Measurements from ENCODE around the gene JUND.
"Not testable (repeated sequence)": the region's sequence is repeated elsewhere in the genome, so short reads cannot be mapped to it uniquely, and the experiment has no call there.

The JUND gene

DNA sequence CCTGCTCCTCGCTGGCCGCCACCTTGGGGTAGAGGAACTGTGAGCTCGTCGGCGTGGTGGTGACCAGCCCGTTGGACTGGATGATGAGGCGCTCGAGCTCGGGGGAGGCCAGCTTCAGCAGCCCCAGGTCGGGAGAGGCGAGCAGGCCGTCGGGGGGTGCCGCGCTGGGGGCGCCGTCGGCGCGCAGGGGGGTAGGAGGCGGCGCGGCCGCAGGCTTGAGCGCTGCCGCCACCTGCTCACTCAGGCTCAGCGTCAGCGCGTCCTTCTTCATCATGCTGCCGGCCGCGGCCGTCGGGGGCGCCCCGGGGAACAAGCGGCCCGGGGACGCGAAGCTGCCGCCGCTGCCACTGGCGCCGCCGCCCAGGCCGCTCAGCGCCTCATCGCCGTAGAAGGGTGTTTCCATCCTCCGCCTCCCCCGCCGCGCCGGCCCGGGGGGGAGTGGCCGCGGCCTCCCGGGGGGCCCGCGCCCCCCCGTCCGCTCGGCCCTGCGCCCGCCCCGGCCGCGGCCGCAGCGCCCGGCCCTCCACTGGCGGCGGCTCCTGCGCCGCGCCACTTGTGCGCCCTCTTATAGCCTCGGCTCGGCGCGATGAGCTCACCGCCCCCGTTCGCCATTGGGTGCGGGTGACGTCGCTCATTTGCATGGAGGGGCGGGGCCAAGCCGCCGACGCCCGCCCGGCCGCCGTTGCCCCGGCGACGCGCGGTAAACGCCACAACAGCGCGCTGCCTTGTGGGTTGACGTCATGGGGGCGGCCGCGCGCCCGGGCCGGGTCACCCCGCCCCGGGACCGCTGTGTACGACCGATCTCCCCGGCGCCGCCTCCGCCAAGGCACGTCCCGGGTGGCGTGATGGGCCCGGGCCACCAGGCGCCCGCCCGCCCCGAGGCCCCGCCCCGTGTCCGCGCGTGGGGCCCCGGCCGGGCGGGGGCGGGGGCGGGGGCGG, at the start of gene JUND:
Gene JUND (minus strand): TSS at position 541 of the 939 bp plus-strand sequence. CDS start 138 bp downstream, at position 403.
- peak; percentile 98 for DNase-seq

DNA sequence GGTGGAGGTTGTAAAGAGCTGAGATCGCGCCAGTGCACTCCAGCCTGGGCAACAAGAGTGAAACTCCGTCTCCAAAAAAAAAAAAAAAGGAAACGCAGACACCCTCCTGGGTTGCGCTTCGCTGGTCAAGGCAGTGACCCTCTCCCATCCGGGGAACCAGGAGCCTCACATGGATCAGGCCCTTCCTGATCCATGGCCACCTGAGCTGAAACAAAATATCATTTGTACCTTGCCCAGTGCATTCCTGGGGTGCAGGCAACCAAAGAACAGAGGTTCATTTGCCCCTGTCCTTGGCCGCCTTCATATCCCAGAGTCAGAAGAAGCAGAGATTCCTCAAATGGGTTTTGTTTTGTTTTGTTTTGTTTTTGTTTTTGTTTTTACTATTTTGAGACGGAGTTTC, 49.4 kb upstream of the JUND start:
- no peak for DNase-seq

DNA sequence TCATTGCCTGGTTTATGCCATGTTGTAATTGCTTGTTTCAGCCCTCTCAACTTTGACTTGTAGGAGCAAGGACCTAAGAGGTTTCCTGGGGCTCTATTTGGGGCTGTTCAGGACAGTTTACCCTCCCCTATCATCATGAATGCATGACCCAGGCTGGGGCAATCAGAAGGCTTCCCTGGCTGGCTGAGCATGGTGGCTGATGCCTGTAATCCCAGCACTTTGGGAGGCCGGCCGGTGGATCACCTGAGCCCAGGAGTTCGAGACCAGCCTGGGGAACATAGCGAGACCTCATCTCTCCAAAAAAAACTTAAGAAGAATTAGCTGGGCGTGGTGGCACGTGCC, 47.6 kb upstream of the JUND start:
- DNase-seq = no peak

DNA sequence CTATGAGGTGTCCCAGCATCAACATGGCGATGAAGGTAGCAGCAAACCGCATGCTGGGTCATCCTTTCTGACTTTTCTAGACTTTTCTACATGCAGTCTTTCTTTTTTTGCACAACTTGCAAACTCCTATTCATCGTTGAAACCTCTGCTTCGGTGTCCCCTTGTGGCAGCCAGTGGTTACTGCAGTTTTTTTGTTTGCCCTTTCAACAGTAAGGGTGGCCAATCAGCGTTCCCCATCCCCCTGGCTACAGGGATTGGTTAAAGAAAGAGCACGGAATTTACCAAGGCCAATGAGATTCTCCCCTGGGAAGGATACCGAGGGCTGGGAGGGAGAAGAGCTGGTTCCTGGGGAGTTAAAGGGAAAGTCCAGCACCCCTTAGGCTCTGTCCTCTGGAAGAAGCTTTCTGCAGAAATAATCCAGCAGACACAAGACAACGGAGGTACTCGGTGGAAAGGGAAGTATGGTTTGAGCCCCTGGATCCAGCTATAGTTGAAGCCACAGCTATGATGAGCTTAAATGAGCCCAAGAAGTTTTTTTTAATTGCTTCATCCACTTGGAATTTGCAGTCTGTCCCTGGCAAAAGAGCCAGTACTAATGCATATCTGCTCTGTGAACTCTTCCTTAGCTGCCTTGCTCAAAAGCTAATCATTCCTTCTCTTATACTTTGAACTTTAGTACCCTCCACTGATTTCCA, 47.1 kb upstream of the JUND start:
- DNase-seq = peak; percentile 95

DNA sequence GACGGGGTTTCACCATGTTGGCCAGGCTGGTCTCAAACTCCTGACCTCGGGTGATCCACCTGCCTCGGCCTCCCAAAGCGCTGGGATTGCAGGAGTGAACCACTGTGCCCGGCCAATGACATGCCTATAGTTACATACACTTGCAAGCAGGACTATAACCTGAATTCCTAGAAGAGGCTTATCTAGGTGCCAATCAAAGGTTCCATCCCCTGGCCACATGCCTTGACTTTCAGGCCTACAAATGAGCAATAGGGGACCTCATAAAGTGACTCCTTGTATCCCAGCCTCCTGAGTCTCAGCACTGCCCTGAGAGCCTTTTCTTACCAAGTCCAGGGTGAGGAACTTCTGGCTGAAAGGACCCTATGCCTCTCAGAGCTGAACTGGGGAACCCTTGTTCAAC, 45.4 kb upstream of the JUND start:
- DNase-seq = no peak

DNA sequence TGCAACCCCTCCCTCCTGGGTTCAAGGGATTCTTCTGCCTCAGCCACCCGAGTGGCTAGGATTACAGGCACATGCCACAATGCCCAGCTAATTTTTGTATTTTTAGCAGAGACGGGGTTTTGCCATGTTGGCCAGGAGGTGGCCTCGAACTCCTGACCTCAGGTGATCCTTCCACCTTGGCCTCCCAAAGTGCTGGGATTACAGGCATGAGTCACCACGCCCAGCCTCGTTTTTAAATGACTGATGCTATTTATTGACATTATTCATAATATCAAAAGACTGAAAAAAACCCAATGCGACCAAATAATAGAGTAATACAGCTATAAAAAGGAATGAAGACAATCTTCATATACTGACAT, 42.9 kb upstream of the JUND start:
- DNase-seq = not testable (repeated sequence)

DNA sequence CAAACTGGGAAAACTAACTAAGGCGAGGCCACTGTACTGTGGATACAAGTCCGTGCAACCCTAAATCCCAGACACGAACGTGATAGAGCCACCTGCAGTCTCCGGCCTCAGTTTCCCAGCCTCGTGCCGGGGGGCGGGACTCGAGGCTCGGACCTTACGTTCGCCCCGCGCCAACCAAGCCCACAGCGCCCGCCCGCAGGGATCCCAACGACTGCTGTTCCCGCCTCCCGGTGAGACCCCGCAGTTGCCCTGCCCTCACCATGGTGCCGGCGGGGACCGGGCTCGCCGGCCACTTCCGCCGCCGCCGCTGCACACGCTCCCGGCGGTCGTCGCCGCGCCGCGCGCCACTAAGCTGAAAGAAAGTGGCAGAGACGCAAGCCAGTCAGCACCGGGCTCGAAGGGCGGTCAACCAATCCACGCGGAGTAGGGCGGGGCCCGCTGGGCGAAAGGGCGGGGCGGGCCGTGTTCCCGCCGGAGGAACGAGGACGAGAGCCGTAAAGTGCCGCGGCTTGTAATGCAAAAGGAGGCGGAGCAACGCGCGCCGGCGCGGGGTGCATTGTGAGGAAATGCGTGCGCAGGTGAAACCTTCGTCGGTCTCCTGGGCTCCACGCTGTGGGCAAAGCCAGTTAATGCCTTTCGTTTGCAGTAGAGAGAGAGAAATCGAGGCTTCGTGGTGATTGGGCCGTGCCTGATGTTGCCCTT, 41.5 kb upstream of the JUND start, which contains the start of gene LSM4:
Gene LSM4 (minus strand): TSS at position 318 of the 702 bp plus-strand sequence. CDS start 56 bp downstream, at position 262.
- DNase-seq = peak; percentile 100

DNA sequence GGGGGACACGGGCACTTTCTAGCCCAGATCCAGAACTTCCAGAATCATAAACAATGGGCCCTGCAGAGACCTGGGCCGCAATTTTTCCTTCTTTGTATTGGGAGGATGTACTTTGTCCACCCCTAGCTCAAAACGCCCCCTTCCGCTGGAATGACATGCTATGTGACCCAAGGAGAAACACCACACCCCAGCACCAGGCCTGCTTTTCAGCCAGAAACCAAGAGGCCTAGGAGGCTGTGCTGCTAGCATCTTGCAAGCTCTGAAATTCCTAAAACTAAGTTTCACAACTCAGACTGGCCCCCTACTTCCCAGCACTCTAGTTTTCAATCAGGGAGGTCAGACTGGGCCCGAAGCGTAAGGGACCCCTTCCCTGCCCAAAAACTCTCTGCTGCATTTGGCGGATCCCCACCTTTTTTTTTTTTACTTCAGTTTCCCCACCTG, 40.9 kb upstream of the JUND start:
- peak; percentile 70 for DNase-seq

DNA sequence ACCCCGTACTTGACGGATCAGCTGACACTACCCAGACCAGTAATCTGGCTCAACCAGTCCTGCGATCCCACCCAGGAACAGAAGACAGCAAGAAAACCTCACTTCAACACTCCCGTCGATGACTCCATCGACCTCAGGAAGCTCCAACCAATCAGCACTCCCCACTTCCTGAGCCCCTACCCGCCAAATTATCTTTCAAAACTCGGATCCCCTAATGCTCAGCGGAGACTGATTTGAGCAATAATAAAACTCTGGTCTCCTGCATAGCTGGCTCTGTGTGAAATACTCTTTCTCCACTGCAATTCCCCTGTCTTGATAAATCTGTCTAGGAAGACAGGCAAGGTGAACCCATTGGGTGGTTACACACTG, 40.3 kb upstream of the JUND start:
- peak; percentile 77 for DNase-seq

DNA sequence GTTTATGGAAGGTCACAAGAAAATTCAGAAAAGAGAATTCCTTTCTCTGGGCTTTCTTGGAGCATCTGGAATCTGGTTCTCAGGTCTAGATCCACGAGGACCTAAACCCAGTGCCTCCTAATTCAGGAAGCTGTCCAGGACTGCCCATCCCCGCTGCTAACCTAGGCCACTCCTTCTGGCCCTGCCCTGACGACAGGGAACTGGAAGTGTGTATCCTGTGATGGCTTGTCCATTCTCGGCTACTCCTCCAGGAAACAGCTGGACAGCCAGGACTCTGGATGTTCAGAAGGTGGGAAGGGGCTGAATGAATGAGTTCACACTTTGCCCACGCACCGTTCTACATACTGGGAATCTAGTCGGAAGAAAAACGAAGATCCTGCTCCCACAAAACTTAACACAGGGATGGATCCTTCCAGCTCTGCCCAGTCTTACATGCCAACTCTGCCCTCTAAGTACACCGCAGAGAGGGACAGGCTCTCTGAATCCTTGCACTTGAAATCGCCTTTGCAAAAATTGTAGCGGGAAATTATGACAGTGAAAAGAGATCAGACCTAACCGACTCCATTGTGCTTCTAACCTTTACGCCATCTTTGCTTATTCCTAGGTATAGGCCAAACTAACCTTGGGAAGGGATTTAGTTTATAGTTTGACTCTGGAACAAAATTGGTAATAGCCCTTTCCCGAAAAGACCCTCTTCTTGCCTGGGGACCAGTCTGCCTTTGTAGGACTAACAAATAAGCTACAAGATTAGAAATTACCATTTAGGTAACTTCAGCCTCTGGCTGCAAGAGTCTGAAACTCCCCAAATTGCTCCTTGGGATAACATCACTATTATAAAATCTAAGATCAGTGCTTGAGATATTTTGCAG, 39.7 kb upstream of the JUND start:
- no peak for DNase-seq

DNA sequence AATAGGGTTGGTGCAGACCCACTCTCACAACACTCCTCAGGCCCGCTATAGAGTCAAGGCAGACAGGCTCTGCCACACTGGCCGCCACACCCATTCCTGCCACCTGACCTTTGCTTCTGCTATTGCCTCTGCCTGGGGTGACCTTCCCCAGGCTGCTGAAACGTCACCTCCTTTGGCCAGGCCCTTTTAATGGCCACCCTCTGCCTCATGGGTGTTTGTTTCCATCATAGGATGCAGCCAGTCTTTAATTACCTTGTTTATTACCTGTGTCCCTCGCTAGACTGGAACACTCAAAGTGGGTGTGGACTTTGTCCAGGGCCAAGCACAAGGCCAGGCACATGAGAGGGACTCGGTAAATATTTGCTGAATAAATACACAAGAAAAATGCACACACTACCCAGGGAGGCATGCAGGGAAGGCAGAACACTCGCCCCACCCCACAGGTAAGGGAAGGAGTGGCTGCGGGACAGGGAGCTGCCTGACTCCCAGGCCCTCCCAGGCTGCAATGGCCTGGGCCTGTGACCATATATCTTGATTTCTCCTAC, 38.2 kb upstream of the JUND start:
- DNase-seq = no peak

DNA sequence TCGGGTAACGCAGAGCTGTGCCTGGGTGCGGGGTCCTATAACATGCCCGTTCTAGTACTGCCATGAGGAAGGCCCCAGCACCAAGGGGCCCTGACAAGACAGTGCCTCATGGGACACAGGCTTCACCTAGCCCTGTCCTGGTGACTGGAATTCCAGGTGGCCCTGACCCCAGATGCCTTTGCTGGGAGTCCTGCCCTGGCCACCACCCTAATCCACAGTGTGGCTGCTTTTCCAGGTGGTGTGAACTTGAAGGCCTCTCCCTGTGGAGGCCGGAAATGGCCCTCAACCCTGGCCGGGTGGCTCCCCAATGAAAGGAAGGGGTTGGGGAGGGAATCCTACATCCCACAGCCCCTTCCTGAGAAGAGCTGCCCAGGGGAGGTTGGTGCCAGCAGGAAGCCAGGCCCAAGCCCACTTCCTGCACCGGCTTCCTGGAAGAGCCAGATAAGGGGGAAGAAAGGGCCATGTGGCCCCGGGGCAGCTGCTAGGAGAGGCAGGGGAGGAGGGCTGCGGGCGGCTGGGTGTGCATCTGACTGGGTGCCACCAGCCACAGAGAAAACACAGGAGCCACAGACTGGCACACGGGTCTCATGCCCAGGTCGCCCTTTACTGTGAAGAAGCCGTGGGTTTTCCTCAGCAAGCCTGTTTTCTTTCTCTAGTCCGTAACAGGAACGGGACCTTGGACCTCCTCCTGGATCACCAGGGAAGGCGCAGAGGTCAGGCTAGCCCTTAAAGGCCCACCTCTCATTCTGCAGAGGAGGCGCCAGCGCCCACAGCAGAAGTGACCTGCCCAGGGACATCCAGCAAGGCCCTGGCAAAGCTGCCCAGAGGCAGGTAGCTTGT, 36.8 kb upstream of the JUND start:
- DNase-seq = peak; percentile 76

DNA sequence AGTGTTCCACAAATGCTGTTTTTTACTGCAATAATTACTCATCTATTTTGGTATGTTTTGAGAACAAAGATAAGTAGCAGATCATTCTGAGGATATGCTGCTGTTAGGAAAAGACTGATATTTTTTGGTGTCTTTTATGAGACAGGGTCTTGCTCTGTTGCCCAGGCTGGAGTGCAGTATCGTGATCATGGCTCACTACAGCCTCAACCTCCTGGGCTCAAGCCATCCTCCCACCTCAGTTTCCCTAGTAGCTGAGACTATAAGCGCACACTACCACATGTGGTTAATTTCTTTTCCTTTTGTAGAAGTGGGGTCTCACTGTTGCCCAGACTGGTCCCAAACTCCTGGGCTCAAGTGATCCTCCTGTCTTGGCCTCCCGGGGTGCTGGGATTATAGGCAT, 32.0 kb upstream of the JUND start:
- no peak for DNase-seq

DNA sequence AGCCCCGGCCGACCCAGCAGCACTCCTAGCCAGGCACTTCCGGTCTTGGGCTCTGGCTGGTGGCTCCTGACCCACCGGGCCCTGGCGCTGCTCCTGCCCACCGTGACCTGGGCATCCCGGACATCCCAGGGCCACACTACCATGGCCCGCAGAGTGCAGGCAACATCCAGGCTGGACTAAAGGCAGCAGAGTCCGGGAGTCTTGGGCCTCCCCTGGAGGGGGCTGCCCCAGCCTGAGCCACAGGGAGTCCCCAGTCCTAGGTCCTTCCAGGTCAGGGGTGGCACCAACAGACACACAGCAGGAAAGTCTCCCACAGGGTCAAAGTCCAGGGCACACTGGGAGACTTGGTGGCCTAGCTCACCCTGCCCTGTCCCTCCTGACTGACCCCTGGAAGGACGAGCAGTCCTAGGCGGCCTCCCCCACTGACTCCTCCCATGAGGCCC, 30.7 kb upstream of the JUND start:
- no peak for DNase-seq

DNA sequence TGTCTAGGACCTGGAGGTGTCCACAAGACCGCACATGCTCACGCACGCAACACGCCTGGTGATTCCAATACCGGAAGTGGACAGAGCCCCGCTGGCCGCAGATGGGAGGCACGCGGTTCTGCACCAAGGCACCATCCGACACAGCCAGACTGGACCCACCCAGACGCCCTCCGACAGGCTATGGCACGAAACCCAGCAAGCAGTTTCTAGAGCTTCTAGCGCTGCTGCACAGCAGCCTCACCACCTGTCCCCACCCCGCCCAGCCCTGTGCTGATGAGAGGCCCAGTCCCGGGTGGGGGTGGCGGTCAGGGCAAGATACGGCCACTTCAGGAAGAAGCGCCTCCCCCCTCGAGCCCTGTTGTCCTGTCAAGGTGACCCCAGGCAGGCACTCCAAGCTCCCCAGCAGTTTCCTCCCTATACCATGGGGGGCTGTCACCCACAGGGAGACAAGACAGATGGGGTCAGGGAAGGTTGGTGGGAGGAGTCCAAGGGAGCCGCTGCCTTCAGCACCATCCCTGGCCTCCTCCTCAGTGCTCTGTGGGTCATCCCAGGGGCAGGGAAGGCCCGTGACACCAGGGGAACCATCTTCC, 30.2 kb upstream of the JUND start:
- DNase-seq = no peak

DNA sequence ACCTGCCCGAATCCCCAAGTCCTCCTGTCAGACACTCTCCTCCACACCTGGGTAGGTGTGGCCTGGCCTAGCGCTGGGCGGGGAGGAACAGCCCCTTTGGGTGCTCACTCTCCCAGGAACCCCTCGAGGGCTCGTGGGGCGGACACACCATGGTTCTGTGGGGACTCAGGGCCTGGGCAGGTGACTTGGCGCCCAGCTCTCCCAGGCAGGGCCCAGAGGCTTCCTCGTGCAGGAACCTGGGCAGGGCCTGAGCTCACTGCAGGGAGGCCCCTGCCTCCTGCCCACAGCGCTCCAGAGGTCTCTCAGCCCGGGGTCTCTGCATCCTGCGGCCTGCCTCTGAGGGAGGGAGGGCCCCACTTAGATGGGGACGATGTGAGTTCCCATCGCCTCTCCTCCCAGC, 29.5 kb upstream of the JUND start:
- no peak for DNase-seq

DNA sequence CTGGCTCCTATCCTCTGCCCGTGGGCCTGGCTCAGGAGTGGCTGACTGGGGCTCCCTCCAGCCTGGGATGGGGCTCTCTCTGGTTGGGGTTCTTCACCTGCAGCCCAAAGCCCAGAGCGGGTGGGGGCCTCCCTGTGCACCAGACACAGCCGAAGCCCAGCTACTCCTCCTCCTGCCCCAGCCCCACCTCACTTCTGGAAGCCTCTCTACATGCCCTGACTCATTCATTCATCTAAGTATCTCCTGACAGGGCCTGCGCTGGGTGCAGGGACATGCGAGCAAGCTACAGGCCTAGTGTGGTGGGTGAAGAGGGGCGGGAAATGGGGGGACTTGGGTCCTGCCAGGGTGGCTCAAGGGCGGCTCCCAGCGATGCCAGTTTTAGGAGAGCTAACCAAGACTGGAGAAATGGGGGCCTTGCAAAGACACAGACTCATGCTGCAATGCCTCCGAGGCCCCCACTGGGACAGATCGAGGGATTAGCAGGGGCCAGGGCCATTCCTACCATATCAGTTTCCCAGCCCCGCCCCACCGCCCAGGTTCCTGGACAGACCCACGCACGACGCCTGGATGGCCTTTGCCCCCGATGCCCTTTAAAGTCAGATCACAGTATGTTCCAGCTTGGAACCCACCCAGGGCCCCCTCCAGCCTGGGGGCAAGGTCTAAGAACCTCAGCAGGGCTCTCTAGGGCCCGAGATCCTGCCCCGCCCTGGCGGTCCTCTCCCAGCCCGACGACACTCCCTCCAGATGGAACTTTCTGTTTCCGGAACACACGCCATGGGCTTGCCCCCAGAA, 28.9 kb upstream of the JUND start:
- no peak for DNase-seq

DNA sequence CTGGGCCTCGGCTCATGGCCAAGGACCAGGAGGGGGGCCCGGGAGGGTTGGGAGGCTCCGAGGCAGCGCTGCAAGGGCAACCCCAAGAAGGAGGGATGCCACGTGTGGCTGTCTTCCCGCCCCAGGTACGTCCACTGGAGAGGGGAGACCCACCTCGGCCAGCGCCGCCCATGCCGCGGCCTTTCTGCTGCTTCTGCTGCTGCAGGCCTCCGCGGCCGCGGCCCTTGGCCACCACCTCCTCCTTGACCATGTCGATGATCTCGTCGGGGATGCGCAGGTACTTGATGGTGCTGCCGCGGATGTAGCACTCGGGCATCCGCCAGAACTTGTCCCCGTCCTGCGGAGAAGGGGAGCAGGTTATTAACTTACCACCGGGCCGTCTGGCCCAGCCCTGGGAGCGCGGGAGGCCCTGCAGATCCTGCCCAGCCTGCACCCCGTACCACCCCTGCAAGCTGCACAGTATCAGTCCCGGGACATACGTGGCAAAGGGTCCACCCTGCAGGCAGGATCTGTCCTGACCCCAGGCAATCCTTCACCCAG, 28.2 kb upstream of the JUND start:
- no peak for DNase-seq

DNA sequence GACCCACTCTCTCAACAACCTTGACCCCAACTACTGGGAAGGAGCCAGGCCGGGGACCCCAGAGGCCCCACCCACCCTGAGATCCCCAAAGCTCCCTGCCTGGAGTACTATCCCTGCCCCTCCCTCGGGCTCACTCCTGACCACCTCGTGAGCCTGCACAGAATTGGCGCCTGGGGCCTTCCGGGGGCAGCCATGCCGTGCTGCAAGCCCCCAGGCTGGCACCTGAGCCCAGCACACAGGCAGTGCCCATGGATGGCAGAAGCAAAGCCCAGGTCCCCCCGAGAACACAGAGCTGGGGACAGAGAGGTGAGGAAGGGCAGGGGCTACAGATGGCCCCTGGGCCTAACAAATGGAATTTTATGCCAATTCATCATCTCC, 27.5 kb upstream of the JUND start:
- no peak for DNase-seq
